Tibial nerve (tissue), 4 donors: Measurements from ENCODE around the gene CTNND1. TPM values are rescaled to one million over a fixed set of nuclear protein-coding genes. Genes with fewer than 3 reads are reported as not detected.

ENCODE experiments used
- small RNA-seq: library from RNA; depleted of rRNA; stranded (forward); fragments of <200 nt; gene quantifications from one replicate; pipeline ENCODE3, GENCODE V24; 2016
- total RNA-seq, 4 donors: library from RNA; depleted of rRNA; stranded (reverse); fragments of >200 nt; gene quantifications; one replicate each; pipeline ENCODE4 v1.1.0, GENCODE V29; 2016

CTNND1 gene
- total RNA-seq, 4 donors from 2014 or later = 104 to 128 (median 124) TPM

Small RNA genes within 50 kb of the gene (small RNA-seq; reads per million reads assigned to genes)
- gene AP001931.1 = not detected
- gene TMX2-CTNND1 = not detected

Other genes with a start within 250 kb of the CTNND1 start
- 10 to 100 TPM; 35.8 to 47.3 (median 42.4) TPM for gene SLC43A1, start 246.1 kb upstream of the CTNND1 start, total RNA-seq
- gene TIMM10, start 231.0 kb upstream of the CTNND1 start, total RNA-seq = 10 to 100 TPM; 20.2 to 51.6 (median 40.1) TPM
- gene SMTNL1, start 224.2 kb upstream of the CTNND1 start, total RNA-seq = not detected
- gene UBE2L6, start 194.1 kb upstream of the CTNND1 start, total RNA-seq = 10 to 100 TPM; 22.4 to 35.7 (median 25.5) TPM
- 100 to 1,000 TPM; 508 to 826 (median 607) TPM for gene SERPING1, start 164.1 kb upstream of the CTNND1 start, total RNA-seq
- 1 to 10 TPM in 1 of 4 donors, under 1 TPM in 3; 0.30 to 1.7 (median 0.41) TPM for gene YPEL4, start 111.9 kb upstream of the CTNND1 start, total RNA-seq
- 10 to 100 TPM in 1 of 4 donors, 1 to 10 TPM in 3; 6.3 to 15.1 (median 7.8) TPM for gene CLP1, start 104.0 kb upstream of the CTNND1 start, total RNA-seq
- gene ZDHHC5, start 93.7 kb upstream of the CTNND1 start, total RNA-seq = 10 to 100 TPM; 26.0 to 57.3 (median 33.7) TPM
- gene MED19, start 49.6 kb upstream of the CTNND1 start, total RNA-seq = 10 to 100 TPM; 11.9 to 17.3 (median 15.4) TPM
- 10 to 100 TPM; 54.3 to 89.4 (median 71.7) TPM for gene TMX2, start 49.2 kb upstream of the CTNND1 start, total RNA-seq
- gene SELENOH, start 20.3 kb upstream of the CTNND1 start, total RNA-seq = 100 to 1,000 TPM in 3 of 4 donors, 10 to 100 TPM in 1; 78.1 to 146 (median 118) TPM
- not detected for gene BTBD18, start 10.0 kb upstream of the CTNND1 start, total RNA-seq